ENCODE data around the gene CYYR1. TPM values are rescaled to one million over a fixed set of nuclear protein-coding genes. Genes with fewer than 3 reads are reported as not detected.

The CYYR1 gene
- total RNA-seq, 1 experiment from 2014 or later = not detected

DNA sequence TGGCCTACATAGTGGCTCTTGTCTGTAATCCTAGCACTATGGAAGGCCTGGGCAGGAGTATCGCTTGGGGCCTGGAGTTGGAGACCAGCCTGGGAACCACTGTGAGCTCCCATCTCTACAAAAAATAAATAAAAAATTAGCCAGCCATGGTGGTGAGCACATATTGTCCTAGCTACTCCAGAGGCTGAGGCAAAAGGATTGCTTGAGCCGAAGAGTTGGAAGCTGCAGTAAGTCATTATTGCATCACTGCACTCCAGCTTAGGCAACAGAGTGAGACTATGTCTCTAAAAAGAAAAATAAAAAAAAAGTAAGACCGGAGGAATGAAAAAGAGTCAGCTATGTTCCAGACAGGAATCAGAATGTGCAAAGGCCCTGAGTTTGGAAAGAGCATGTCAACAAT, 115.3 kb downstream of the CYYR1 start:
- intact Hi-C loops (cut with micrococcal nuclease; ENCODE audit: unreplicated experiment) (no loop called here), in situ Hi-C loops (cut with HindIII; ENCODE audit: low pct_unique_long_range_greater_than_20kb, low sequenced_read_pairs) (no loop called here)
- ChIA-PET CTCF (no interaction called here), POLR2A (no interaction called here)
- Histone ChIP-seq H3K9me3 (ENCODE audit: control insufficient read depth, insufficient read depth, low read depth, low read length) (no peaks in the 10 kb centered on the region), H3K4me1 (ENCODE audit: control insufficient read depth, insufficient read depth, low read length) (no peaks in the 10 kb centered on the region), H3K27me3 (ENCODE audit: control insufficient read depth, insufficient read depth, low read length) (no peaks in the 10 kb centered on the region), H3K4me3 (ENCODE audit: low read depth in 2 of 2, low read length in 2 of 2) (no peak overlapping the region), H3K27ac (ENCODE audit: low read length) (no peak overlapping the region), H3K36me3 (ENCODE audit: control insufficient read depth, insufficient read depth, low read length) (no peaks in the 10 kb centered on the region)
- ATAC-seq = no peak
- BruUV-seq (replicated peaks) = no TSS peak
- no peak for TF ChIP-seq REST (IDR thresholded peaks at IDR 0.05; ENCODE audit: insufficient read depth in 1 of 2, low read depth in 2 of 2, low read length in 1 of 2)
- TF ChIP-seq POLR2AphosphoS5 (IDR thresholded peaks at IDR 0.05; ENCODE audit: low read depth, low read length) = no peak
- no peak for TF ChIP-seq TCF7L2 (IDR thresholded peaks at IDR 0.05; ENCODE audit: low read depth, low read length)
- TF ChIP-seq, protein P1, sequence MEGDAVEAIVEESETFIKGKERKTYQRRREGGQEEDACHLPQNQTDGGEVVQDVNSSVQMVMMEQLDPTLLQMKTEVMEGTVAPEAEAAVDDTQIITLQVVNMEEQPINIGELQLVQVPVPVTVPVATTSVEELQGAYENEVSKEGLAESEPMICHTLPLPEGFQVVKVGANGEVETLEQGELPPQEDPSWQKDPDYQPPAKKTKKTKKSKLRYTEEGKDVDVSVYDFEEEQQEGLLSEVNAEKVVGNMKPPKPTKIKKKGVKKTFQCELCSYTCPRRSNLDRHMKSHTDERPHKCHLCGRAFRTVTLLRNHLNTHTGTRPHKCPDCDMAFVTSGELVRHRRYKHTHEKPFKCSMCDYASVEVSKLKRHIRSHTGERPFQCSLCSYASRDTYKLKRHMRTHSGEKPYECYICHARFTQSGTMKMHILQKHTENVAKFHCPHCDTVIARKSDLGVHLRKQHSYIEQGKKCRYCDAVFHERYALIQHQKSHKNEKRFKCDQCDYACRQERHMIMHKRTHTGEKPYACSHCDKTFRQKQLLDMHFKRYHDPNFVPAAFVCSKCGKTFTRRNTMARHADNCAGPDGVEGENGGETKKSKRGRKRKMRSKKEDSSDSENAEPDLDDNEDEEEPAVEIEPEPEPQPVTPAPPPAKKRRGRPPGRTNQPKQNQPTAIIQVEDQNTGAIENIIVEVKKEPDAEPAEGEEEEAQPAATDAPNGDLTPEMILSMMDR (IDR thresholded peaks at IDR 0.05) = no peak
- no peak for TF ChIP-seq SIN3A (IDR thresholded peaks at IDR 0.05; ENCODE audit: borderline replicate concordance, insufficient read depth, low read depth, low read length)
- no peak for DNase-seq (ENCODE audit: low read depth, low spot score)

GRCh38 chr21:26453267-26453666, 119.8 kb downstream of the CYYR1 start:
- Histone ChIP-seq H3K4me1 (ENCODE audit: control insufficient read depth, insufficient read depth, low read length) (no peaks in the 10 kb centered on the region), H3K27ac (ENCODE audit: low read length) (no peak overlapping the region), H3K9me3 (ENCODE audit: control insufficient read depth, insufficient read depth, low read depth, low read length) (no peaks in the 10 kb centered on the region), H3K36me3 (ENCODE audit: control insufficient read depth, insufficient read depth, low read length) (no peaks in the 10 kb centered on the region), H3K27me3 (ENCODE audit: control insufficient read depth, insufficient read depth, low read length) (no peaks in the 10 kb centered on the region), H3K4me3 (ENCODE audit: low read depth in 2 of 2, low read length in 2 of 2) (no peak overlapping the region)
- no TSS peak for BruUV-seq (replicated peaks)
- POLR2A ChIA-PET = interaction anchor here (0.6 kb wide), 1 partner anchor 73 kb away, joined by 3 read pairs; no protein-coding TSS in a partner anchor
- CTCF ChIA-PET = no interaction called here
- TF ChIP-seq TCF7L2 (IDR thresholded peaks at IDR 0.05; ENCODE audit: low read depth, low read length) (no peak), REST (IDR thresholded peaks at IDR 0.05; ENCODE audit: insufficient read depth in 1 of 2, low read depth in 2 of 2, low read length in 1 of 2) (no peak), SIN3A (IDR thresholded peaks at IDR 0.05; ENCODE audit: borderline replicate concordance, insufficient read depth, low read depth, low read length) (no peak), POLR2AphosphoS5 (IDR thresholded peaks at IDR 0.05; ENCODE audit: low read depth, low read length) (no peak)
- TF ChIP-seq, protein P1 (IDR thresholded peaks at IDR 0.05) = no peak
- in situ Hi-C loops (cut with HindIII; ENCODE audit: low pct_unique_long_range_greater_than_20kb, low sequenced_read_pairs) (no loop called here), intact Hi-C loops (cut with micrococcal nuclease; ENCODE audit: unreplicated experiment) (no loop called here)
- DNase-seq (ENCODE audit: low read depth, low spot score) (no peak), ATAC-seq (no peak)
